Choroid plexus epithelial cell (primary cell): ENCODE measurements around the gene CPZ.

ENCODE experiments used
- DNase-seq: peaks from one replicate; pipeline ENCODE4 v3.0.0-alpha.2; 2010; ENCODE audit warnings: low read depth
- H3K4me3 ChIP-seq: 2 replicates; pipeline ENCODE4 v1.5.1; 2011; ENCODE audit warnings: low read depth, mild to moderate bottlenecking, control low read depth, low read length, moderate library complexity
- CTCF ChIP-seq: conservative IDR thresholded peaks from 2 replicates; pipeline ENCODE4 v1.5.1; 2011; ENCODE audit warnings: low read depth, mild to moderate bottlenecking, control low read depth, inconsistent platforms, low read length, moderate library complexity

Gene CPZ

DNA sequence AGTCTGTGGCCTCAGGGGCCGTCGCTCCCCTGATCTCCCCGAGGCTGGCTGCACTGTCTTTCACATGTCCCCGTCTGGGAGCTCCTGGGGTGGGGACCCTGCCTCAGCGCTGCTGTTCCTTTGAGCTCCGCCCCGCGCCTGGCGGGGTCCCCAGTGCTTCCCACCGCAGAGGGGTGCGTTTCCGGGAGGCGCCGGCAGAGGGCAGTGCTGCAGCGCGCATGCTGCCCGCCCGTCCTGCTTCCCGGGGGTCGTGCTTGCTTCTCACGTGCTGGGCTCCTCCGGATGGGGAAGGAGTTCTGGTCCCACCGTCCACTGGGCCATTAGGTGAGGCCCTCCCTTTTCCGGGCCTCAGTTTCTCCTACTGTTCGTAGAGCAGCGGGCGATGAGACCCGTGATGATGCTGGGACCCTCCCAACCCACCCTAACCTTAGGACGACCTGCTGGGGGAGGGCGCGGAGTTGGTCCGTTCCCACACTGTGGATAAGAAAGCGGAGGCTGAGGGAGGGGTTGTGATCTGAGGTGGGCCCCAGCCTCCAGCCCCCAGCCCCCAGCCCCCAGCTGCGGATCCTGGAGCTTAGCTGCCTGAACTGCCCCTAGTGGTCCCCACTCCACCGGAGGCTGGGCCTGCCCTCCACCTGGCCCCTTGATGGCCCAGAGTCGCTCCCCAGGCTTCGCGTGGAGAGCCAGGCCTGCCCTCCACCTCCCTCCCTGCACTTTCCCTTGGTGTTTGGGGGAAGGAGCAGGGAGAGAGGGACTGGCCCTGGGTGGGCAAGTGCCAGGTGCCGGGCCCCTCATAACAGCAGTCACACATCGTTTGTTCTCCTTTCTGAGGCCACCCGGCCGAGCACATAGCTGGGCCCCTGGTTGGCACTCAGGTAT is 15.3 kb downstream of the CPZ start:
- peak; percentile 83 for TF ChIP-seq CTCF
- DNase-seq = no peak
- H3K4me3 ChIP-seq = no peak overlapping the region

GRCh38 chr4:8608714-8609391 is 16.3 kb downstream of the CPZ start:
- H3K4me3 ChIP-seq = no peak overlapping the region
- no peak for TF ChIP-seq CTCF
- DNase-seq = no peak

GRCh38 chr4:8609406-8609805 is 16.8 kb downstream of the CPZ start:
- TF ChIP-seq CTCF = no peak
- no peak overlapping the region for H3K4me3 ChIP-seq
- DNase-seq = no peak

GRCh38 chr4:8609824-8610350 is 17.3 kb downstream of the CPZ start:
- DNase-seq = no peak
- TF ChIP-seq CTCF = no peak
- H3K4me3 ChIP-seq = no peak overlapping the region

DNA sequence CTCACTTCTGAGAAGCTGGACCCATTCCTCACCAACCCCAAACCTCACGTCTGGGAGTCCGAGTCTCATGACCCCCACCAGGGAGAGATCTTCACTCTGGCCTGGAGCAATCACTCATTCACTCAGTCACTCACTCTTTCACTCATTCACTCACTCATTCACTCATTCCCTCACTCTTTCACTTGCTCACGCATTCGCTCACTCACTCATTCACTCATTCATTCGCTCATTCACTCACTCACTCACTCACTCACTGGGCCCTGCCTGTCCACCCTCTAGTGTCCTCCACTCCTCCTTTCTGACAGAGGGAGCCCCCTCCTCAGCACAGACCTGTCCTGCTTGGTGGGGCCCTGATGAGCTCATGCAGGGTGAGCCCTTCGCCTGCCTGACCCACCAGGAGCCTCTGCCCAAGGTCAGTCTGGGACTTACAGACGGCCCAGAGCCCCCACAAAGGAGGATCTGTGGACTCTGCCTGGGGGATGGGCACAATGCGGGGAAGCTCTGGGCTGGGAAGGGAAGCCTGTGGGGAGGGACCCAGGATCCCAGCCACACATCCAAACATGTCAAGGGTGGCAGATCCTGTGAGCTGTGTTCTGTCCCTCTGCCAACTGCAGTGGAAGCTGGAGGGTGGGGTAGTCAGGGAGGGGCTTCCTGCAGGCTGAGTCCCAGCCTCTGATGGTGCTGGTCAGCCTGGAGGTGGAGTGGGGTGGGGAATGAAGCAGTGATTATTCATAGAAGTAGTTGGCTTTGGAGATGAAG is 18.5 kb downstream of the CPZ start:
- TF ChIP-seq CTCF = no peak

DNA sequence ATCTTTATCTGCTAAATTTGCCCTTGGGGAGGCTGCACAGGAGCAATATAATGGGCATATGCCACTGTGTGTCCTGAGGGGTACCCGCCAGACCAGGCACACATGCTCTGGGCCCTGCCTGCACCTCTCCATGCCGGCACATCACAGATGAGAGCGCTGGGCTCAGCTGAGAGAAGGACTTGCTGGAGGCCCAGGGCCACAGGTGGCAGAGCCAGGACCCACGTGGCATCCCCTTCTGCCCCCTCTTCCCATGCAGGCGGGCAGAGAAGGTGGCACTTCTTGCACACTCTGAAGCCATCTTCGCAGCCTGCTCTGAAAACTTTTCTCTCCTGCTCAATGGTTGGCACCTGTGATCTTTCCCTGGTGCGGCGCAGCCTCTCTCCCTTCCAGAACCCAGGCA is 20.1 kb downstream of the CPZ start:
- TF ChIP-seq CTCF = no peak
- no peak overlapping the region for H3K4me3 ChIP-seq
- no peak for DNase-seq

More for the DNA sequence above, 18.5 kb downstream of the CPZ start:
- no peak overlapping the region for H3K4me3 ChIP-seq
- DNase-seq = no peak
